Fibroblast of skin of back (primary cell): ENCODE measurements around the gene EXOC2.
"Not testable (repeated sequence)": the region's sequence is repeated elsewhere in the genome, so short reads cannot be mapped to it uniquely, and the experiment has no call there.

Experiments
- DNase-seq: peaks from one replicate; pipeline ENCODE4 v3.0.0-alpha.2; 2013

The EXOC2 gene

DNA sequence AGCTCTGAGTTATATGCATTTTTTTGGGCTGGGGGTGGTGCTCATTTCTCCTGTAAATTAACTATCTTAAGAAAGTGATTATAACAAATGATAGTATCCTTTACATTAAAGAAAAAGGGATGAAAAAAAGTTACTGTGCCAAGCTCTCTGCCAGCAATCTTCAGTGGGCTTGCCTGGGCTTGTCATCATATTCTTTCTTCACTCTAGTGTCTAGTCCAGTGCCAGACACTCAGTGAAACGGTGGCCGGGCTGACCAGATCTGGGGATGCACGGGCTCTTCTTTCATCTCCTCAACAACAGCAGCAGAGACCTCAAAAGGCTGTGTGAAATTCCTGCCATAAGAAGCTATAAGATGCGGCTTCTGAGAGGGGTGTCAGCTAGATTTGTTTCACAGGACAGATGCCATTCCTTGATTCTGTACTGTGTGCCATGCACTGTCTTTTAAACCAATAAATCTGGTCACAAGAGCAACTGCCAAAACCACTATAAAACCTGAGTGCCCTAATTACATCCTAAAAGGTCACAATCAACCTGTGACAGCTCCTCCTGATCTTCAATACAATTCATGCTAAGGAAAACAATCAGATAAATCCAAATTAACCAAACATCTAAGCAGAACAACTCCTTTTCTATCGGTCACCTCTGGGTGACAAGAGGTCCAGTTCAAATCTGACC lies 12.1 kb downstream of the EXOC2 start:
- no peak for DNase-seq

DNA sequence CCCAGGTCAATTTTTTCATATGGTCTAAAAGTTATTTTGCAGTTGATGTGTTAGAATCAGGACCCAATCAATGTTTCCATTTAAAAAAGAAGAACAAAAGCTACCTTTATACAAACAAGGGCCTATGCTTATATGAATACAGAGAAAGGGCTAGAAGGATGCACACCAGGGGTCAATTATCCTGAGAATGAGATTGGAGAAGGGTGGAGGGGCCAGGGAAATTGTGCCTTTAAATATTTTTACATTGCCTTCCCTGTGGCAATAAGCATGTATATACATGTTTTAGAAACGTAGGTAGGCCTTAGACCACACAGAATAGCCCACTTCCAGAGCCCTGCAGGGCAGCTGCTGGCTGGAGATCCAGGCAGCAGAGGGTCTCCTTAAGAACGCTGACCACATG lies 12.7 kb downstream of the EXOC2 start:
- DNase-seq, result no peak

DNA sequence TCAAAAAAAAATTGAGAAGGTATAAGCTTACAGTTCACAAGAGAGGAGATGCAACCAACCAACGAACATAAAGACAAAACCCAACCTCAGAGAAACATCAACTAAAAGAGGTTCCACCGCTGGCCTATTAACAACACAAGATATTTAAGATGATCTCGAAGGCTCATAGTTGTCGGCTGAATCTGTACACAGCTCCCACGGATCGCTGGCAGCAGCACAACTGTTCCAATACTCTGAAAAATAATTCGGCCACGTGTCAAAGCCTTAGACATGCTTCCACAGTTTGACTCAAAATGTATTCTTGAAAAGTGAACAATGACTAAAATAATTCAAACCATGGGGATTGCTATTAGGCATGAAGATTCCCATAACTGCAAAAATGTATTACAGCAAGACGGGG lies 13.7 kb downstream of the EXOC2 start:
- DNase-seq, result peak; percentile 78

DNA sequence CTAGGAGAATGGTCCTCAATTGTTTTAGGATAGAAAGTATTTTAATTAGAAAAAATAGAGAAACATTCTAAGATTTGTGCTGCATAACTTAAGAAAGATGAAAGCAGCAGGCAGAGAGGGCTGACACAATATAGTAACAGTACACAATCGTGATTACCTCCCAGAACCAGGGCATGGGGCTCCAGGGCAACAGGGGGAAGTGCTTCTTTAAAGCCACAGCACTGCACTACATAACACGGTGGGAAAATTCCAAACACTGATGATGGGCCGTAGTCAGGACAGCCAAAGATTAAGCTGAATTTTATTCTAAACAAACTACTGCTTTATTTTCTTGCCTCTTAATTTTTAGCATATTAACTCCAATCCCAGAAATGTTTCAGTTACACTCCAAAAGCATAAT lies 14.4 kb downstream of the EXOC2 start:
- DNase-seq, result no peak

DNA sequence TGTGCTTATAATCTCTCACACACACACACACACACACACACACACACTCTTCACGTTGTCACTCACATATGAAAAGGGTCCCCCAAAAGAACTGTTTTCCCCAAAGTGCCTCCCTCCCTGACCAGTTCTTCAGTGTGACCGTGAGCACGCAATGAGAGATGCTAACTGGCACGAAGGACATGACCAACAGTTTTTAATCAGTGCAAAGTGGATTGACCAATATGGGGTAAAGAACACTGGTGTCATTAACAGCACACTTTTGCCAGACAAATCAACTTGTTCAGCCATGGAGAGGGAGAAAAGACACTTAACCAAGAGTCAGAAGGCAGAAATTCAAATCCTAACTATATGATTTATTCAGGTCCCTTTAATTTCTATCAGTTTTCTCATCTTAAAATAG lies 15.0 kb downstream of the EXOC2 start:
- DNase-seq, result no peak

DNA sequence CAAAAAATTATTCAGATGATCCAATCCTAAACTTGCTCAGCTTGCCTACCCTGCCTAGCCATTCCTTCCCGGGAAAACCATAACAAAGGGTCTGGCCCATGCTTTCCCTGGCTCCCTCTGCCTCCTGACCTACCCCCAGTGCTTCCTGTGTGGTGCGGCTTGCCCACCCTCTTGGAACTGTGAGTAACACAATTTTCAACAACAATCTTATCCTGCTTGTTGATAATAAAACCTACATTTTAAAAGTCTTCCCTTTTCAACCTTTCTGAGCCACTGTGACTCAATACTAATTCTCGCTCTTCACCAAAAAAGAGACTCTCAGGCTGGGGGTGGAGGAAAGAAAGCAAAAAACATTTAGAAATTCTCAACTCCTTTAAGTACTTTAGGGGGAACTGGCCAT lies 18.0 kb downstream of the EXOC2 start:
- no peak for DNase-seq

DNA sequence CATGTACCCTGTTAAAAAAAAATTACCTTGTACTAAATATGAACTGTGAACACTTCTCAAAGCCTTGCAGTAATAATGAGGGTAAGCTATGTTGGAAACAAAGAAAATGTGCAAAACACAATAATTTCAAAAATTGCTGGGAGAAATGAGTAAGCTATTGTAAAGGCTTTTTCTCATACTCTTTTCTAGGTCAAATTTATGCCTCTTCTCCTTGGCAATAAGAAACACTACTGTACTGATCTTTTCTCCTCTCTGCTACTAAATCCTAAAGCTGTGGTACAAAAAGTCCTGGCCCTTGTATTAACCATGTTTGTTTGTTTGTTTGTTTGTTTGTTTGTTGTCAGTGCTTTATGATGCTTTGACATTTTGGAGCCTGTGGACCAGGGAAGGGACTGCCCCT lies 18.5 kb downstream of the EXOC2 start:
- DNase-seq, result no peak

DNA sequence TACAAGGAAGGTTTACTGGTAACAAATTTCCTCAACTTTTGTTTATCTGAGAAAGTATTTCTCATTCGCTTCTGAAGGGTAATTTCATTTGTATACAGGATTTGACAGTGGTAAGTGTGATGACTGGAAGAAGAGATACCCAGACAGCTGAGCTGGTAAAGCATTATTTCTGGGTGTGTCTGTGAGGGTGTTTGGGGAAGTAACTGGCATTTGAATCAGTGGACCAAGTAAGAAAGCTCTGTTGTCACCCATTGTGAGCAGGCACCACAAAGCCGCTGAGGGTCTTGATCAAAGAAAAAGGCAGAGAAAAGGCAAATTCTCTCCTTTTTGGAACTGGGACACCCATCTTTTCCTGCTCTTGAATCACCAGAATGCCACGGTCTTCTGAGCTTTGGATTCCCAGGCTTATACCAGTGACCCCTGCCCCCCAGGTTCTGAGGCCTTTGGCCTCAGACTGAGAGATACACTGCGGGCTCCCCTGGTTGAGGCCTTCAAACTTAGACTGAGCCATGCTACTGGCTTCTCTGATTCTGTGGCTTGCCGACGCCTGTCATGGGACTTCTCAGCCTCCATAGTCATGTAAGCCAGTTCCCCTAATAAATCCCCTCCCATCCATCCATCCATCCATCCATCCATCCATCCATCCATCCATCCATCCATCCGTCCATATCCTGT lies 25.5 kb downstream of the EXOC2 start:
- no peak for DNase-seq

DNA sequence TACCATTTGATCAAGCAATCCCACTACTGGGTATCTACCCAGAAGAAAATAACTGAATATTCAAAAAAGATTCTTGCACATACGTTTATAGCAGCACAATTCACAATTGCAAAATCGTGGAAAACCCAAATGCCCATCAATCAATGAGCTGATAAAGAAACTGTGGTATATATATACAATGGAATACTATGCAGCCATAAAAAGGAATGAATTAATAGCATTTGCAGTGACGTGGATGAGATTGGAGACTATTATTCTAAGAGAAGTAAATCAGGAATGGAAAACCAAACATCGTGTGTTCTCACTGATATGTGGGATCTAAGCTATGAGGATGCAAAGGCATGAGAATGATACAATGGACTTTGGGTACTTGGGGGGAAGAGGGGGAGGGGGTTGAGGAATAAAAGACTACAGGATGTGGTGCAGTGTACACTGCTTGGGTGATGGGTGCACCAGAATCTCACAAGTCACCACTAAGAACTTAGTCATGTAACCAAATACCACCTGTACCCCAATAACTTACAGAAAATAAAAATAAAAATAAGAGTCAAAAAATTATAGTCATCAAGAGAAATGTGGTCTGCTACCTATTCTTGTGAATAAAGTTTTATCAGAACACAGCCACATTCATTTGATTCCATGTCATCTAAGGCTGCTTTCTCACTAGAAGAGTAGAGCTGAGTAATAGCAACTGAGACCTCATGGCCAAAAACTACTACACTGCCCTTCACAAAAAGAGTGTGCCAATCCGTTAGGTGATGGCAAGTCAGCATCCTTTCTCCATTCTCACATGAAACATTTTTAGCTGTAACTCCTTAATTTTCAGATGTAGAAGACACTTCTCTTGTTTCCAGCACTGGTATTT lies 27.3 kb downstream of the EXOC2 start:
- DNase-seq, result no peak

DNA sequence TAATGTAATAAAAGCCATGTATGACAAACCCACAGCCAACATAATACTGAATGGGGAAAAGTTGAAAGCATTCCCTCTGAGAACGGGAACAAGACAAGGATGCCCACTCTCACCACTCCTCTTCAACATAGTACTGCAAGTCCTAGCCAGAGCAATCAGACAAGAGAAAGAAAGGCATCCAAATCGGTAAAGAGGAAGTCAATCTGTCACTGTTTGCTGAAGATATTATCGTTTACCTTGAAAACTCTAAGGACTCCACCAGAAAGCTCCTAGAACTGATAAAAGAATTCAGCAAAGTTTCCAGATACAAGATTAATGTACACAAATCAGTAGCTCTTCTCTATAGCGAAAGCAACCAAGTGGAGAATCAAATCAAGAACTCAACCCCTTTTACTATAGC lies 29.2 kb downstream of the EXOC2 start:
- DNase-seq, result not testable (repeated sequence)

DNA sequence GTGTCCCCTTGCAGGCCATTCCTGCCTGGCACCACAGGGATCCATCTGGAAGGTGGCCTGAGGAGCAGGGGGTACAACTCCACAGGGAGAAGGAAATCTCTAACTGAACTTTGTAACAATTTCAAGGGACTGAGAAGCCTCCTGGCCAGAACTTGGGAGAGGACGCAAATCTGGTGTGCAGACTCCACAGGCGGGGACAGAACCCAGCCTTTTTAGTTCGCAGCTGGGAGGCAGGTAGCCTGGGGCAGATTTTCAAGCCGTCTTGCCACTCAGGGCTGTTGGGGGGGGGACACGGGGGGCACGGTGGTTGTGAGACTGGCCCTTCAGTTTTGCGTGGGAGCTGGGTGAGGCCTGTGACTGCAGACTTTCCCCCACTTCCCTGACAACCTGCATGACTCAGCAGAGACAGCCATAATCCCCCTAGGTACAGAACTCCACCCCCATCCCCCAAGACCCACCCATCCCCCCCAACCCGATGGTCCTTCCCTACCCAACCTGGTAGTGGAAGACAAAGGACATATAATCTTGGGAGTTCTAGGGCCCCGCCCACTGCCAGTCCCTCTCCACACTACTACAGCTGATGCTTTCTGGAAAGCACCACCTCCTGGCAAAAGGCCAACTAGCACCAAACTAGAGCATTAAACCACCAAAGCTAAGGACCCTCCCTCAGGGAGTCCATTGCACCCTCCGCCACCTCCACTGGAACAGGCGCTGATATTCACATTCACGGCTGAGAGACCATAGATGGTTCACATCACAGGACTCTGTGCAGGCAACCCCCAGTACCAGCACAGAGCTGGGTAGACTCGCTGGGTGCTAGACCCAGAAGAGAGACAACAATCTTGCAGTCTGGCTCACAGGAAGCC lies 33.0 kb downstream of the EXOC2 start:
- no peak for DNase-seq

DNA sequence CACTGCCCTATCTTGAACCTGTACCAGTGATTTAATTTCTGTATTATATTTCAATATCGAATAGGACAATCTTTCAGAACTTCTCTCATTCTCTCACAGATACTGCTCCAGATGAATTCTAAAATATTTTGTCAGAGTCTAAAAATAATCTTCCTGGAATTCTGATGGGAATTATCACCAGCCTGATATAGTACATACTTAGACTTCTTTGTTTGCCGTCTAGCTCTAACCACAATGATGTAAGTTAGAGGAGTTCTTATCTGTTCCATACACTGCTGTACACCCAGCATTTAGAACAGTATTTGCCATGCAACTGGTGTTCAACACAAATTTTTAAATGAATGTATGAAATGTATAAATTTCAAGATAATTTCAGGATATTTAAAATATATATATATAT lies 34.7 kb downstream of the EXOC2 start:
- peak; percentile 86 for DNase-seq

DNA sequence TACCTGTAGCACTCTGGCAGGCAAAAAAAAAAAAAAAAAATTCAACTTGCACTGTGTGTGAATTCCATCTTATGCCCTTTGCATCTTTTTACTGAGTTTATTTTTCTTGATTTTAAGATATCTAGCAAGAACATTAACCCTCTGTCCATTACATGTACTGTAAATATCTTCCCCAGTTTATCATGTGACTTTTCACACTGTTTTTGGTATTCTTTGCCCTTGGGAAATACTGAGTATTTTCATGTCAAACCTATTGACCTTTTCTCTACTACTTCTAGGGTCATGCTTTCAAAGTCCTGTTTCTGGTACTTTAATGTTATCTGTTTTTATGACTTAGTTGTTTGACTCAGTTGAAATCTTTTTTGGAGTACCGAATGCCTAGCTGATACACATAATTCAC lies 35.2 kb downstream of the EXOC2 start:
- no peak for DNase-seq

DNA sequence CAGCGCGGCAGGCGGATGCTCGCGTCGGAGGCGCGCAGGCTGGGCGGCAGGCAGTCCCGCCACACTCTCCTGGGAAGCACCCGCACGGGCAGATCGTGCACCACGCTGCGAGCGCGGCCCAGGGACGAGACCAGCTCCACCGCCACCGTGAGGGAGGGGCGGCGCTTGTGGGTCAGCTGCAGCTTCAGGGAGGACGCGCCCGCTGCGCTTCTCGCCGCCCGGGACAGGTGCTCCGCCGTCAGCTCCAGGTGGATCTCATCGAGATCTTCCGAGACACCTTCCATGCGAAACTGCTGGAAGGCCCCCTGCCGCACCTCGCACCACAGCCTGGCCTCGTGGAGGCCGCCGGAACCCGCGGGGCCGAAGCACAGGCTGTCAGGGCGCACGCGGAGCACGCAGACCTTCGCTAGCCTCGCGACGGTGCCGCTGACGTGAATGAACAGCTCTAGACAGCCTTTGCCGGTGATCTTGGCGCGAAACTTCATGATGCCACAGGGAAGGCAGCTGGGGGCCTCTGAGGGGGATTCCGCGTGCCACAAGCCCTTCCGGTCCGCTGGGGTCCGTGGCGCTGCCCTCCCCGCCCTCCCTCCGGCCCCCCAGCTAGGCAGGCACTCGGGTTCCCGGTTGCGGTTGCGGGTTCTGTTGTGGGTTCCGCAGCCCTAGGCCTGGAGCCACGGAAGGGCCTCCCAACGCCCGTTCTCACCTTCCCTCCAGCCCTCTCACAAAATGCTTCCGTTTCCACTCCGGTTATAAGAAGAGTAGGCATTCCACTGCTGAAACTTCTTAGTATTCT lies 36.3 kb downstream of the EXOC2 start, which contains the start of gene HUS1B:
HUS1B (minus strand) TSS at position 641 of the 793 bp plus-strand sequence; CDS start at position 485, 156 bp downstream.
- DNase-seq, result no peak

DNA sequence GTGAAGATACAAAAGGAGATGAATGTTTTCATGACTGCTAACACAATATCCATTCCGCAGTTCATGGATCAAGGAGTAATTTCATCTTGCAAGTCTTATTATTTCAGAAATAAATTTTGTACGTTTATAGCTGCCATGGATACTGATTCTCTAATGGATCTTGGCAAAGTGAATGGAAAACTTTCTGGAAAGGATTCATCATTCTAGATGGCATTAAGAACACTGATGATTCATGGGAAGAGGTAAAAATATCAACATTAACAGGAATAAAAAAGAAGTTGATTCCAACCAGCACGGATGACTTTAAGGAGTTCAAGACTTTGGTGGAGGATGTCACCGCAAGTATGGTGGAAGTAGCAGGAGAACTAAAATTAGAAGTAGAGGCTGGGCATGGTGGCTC lies 38.8 kb downstream of the EXOC2 start:
- DNase-seq, result no peak

DNA sequence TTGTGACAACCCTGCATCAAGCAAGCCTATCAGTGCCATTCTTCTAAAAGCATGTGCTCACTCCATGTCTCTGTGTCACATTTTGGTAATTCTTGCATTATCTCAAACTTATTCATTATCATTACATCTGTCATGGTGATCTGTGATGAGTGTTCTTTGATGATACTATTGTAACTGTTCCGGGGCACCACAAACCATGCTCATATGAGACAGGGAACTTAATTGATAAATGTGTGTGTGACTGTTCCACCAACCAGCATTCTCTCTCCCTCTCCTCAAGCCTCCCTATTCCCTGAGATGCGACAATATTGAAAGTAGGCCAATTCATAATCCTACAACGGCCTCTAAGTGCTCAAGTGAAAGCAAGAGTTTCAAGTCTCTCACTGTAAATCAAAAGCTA lies 40.1 kb downstream of the EXOC2 start:
- no peak for DNase-seq

DNA sequence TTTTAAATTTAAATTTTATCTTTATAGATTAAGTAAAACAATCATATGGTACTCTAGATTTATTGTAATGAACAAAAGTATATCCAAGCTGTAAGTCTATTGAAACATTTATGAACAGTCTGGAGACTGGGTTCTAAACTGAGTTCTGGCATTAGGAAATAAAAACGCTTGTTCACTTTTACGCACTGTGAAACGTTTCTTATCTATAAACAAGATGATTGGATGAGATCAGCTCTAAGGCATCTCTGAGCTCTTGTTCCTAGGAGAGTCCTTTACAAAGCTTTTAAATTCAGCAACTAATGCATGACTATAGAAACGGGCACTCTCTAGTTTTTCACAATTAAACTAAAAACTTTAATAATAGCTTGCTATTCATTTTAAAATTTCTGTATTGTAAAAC lies 42.8 kb downstream of the EXOC2 start:
- no peak for DNase-seq

DNA sequence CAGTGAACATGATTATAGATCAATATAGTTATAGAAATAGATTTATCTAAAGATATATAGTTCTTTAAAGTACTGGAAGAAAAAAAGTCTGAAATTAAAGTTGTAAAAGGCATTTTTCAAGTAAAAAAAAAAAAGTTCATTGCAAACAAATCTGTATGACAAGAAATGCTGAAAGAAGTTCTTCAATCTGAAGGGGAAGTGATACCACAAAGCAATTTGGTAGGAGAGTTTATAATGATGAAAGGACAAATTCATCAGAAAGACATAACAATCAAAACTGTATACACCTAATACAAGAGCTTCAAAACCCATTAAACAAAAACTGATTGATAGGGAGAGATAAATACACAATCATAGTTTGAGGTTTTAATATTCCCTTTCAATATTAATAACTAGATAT lies 50.1 kb downstream of the EXOC2 start:
- no peak for DNase-seq

DNA sequence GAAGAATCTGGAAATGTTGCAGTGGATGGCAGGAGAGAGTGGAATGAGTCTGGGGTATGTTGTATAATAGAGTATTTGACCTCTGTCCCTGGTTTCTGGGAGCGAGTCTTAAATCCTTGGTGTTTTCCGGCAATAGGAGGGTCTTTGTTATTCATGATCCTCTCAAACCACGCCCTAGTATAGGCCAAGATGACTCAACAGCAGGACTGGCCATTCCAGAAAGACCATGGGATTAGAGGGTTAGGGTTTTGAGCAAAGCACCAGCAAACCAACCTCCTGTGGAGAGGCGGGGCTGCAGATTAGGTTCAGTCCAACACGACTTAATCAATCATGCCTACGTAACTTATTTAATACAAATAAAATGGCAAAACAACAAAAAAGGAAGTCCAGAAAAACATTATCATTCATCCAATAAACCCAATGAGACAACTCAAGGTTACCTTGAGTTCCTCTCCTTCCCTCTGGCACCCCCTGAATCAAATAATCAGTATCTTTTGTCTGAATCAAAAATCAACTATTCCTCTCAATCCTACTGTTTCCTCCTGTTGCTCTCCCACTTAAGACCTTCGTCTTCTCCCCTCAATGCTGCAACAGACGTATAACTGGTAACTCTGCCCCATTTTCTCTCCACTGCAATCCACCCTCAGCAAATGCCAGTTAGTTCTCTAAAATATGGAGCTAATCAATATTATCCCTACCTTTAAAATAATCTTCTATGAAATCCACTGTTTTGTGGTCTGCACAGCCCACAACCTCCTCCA lies 51.5 kb downstream of the EXOC2 start:
- DNase-seq, result no peak

DNA sequence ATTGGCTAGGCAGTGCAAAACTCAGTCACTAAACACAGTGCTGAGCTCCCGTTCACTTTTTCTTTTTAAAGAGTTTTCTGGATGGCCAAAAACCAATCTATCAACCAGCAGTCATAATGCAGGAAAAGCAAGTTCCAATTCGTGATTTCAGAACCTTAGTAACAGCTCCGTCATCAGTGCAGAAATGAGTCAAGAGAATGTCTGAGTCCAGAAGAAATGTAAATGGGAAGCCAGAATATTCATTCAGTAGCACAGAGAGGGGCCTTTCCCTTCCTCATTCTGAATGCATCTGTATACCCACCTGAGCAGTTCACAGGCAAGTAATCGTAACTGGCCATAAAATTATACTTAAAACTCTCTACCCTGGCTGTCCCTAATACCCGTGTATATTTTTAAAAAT lies 56.5 kb downstream of the EXOC2 start:
- DNase-seq, result no peak

DNA sequence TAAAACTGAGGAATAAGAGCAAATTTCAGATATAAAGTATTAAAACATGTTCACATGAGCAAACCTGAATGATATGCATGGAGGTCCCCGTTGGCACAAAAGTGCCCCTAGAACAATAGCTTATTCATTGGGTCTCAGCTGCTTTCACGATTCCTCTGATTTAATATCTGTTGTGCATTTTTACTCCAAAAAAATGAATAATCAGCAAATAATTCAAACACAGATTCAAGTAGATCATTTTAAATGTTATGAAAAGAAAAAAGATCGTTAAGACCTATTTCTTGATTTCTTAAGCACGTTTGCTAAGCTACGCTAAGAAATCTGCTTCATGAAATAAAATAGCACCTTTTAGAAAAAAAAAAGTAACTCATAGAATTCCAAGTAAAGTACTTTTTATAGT lies 57.7 kb downstream of the EXOC2 start:
- no peak for DNase-seq
